Muscle of leg (tissue), 11 donors: ENCODE data around the gene SORCS1. TPM values are rescaled to one million over a fixed set of nuclear protein-coding genes. Genes with fewer than 3 reads are reported as not detected.
A peak's percentile ranks its signal among the peaks of the same experiment; 100 is the strongest.

ENCODE experiments used
- DNase-seq: peaks from one replicate; pipeline ENCODE4 v3.0.0; 2013
- H3K27ac ChIP-seq: one replicate; pipeline ENCODE4 v1.5.1; 2013; ENCODE audit warnings: mild to moderate bottlenecking, low read length, control low read depth
- H3K27me3 ChIP-seq: one replicate; pipeline ENCODE4 v1.6.1; 2013; ENCODE audit warnings: low read length; ENCODE audit not compliant: control insufficient read depth, insufficient read depth
- H3K36me3 ChIP-seq: one replicate; pipeline ENCODE4 v1.6.1; 2013; ENCODE audit warnings: low read length; ENCODE audit not compliant: control insufficient read depth, insufficient read depth
- H3K4me1 ChIP-seq: one replicate; pipeline ENCODE4 v1.6.1; 2013; ENCODE audit warnings: low read length; ENCODE audit not compliant: control insufficient read depth, insufficient read depth
- H3K4me3 ChIP-seq: one replicate; pipeline ENCODE4 v1.5.1; 2013; ENCODE audit warnings: low read length, control low read depth
- H3K9me3 ChIP-seq: replicated peaks from 2 replicates; pipeline ENCODE4 v1.6.1; 2013; ENCODE audit warnings: low read depth, low read length; ENCODE audit not compliant: control insufficient read depth
- WGBS: methylation state at CpG from one replicate; pipeline ENCODE4 v1.1.5; 2013; ENCODE audit warnings: missing lambda C conversion rate; ENCODE audit not compliant: insufficient coverage; 5-methylcytosine and 5-hydroxymethylcytosine counted together
- polyA plus RNA-seq, 8 donors: library from polyadenylated mRNA; unstranded; fragments of 120-200 nt; gene quantifications; one replicate each; pipeline versions ENCODE4 v1.2.1 to v1.2.3, GENCODE V29; 2013; ENCODE audit warnings: inconsistent platforms in 1 of 8, low replicate concordance in 1 of 8; ENCODE audit not compliant: insufficient read length in 8 of 8, insufficient read depth in 1 of 8
- total RNA-seq: library from RNA; stranded (reverse); fragments of 120-200 nt; gene quantifications from one replicate; pipeline ENCODE4 v1.2.4, GENCODE V29; 2013

The SORCS1 gene
- total and polyA plus RNA-seq, 9 donors: 2.4 to 6.2 (median 3.8) TPM

GRCh38 chr10:106802949-106803348 is 361.6 kb downstream of the SORCS1 start:
- Histone ChIP-seq H3K4me3 (no peak overlapping the region), H3K9me3 (no peaks in the 10 kb centered on the region), H3K27me3 (no peaks in the 10 kb centered on the region), H3K27ac (no peak overlapping the region), H3K4me1 (no peaks in the 10 kb centered on the region), H3K36me3 (no peaks in the 10 kb centered on the region)
- no peak for DNase-seq
- 100% methylated on average over 1 of the region's 4 CpGs for WGBS

- whole genome bisulfite sequencing: no CpG with 5 or more reads among the region's 1 CpG
- no peak for DNase-seq
Measured at GRCh38 chr10:106799776-106800175, 364.7 kb downstream of the SORCS1 start.

GRCh38 chr10:106795619-106796018 is 368.9 kb downstream of the SORCS1 start:
- Histone ChIP-seq H3K4me1 (no peaks in the 10 kb centered on the region), H3K27ac (no peak overlapping the region), H3K36me3 (no peaks in the 10 kb centered on the region), H3K27me3 (no peaks in the 10 kb centered on the region), H3K4me3 (no peak overlapping the region), H3K9me3 (no peaks in the 10 kb centered on the region)
- peak; percentile 42 for DNase-seq
- WGBS: no CpG with 5 or more reads among the region's 4 CpGs

More at GRCh38 chr10:106799776-106800175, 364.7 kb downstream of the SORCS1 start:
- no peak overlapping the region for H3K4me3 ChIP-seq
- no peaks in the 10 kb centered on the region for H3K9me3 ChIP-seq
- H3K4me1 ChIP-seq: no peaks in the 10 kb centered on the region
- no peaks in the 10 kb centered on the region for H3K36me3 ChIP-seq
- no peak overlapping the region for H3K27ac ChIP-seq
- no peaks in the 10 kb centered on the region for H3K27me3 ChIP-seq

- Histone ChIP-seq H3K27me3 (no peaks in the 10 kb centered on the region), H3K4me1 (no peaks in the 10 kb centered on the region), H3K9me3 (no peaks in the 10 kb centered on the region), H3K4me3 (no peak overlapping the region), H3K36me3 (no peaks in the 10 kb centered on the region), H3K27ac (no peak overlapping the region)
- DNase-seq: peak; percentile 50
- no CpG with 5 or more reads among the region's 1 CpG for WGBS
Measured at GRCh38 chr10:106793617-106794016, 370.9 kb downstream of the SORCS1 start.

- Histone ChIP-seq H3K27ac (no peak overlapping the region), H3K9me3 (no peaks in the 10 kb centered on the region), H3K4me3 (no peak overlapping the region), H3K27me3 (no peaks in the 10 kb centered on the region), H3K36me3 (no peaks in the 10 kb centered on the region), H3K4me1 (no peaks in the 10 kb centered on the region)
- DNase-seq: no peak
- WGBS: no CpG with 5 or more reads among the region's 2 CpGs
Measured at GRCh38 chr10:106789623-106790022, 374.9 kb downstream of the SORCS1 start.

GRCh38 chr10:106788982-106789381 is 375.5 kb downstream of the SORCS1 start:
- Histone ChIP-seq H3K4me3 (no peak overlapping the region), H3K4me1 (no peaks in the 10 kb centered on the region), H3K27ac (no peak overlapping the region), H3K9me3 (no peaks in the 10 kb centered on the region), H3K27me3 (no peaks in the 10 kb centered on the region), H3K36me3 (no peaks in the 10 kb centered on the region)
- WGBS: 91% methylated on average over 3 of the region's 3 CpGs
- no peak for DNase-seq

- no peak for DNase-seq
- Histone ChIP-seq H3K27me3 (no peaks in the 10 kb centered on the region), H3K4me3 (no peak overlapping the region), H3K4me1 (no peaks in the 10 kb centered on the region), H3K36me3 (no peaks in the 10 kb centered on the region), H3K27ac (no peak overlapping the region), H3K9me3 (no peaks in the 10 kb centered on the region)
- 60% methylated on average over 1 of the region's 3 CpGs for WGBS
Measured at GRCh38 chr10:106785528-106785927, 379.0 kb downstream of the SORCS1 start.

- H3K27me3 ChIP-seq: no peaks in the 10 kb centered on the region
- 82% methylated on average over 2 of the region's 3 CpGs for WGBS
- no peak overlapping the region for H3K27ac ChIP-seq
- H3K4me3 ChIP-seq: no peak overlapping the region
- no peaks in the 10 kb centered on the region for H3K9me3 ChIP-seq
- no peaks in the 10 kb centered on the region for H3K36me3 ChIP-seq
- no peak for DNase-seq
- no peaks in the 10 kb centered on the region for H3K4me1 ChIP-seq
Measured at GRCh38 chr10:106780632-106781031, 383.9 kb downstream of the SORCS1 start.

- WGBS: no CpG with 5 or more reads among the region's 1 CpG
- Histone ChIP-seq H3K4me1 (peaks cover 3% of the 10 kb centered on the region), H3K27ac (no peak overlapping the region), H3K36me3 (no peaks in the 10 kb centered on the region), H3K4me3 (no peak overlapping the region), H3K27me3 (no peaks in the 10 kb centered on the region), H3K9me3 (no peaks in the 10 kb centered on the region)
- DNase-seq: no peak
Measured at GRCh38 chr10:106777841-106778240, 386.7 kb downstream of the SORCS1 start.

- peak; percentile 53 for DNase-seq
- Histone ChIP-seq H3K27me3 (no peaks in the 10 kb centered on the region), H3K4me3 (no peak overlapping the region), H3K36me3 (no peaks in the 10 kb centered on the region), H3K9me3 (no peaks in the 10 kb centered on the region), H3K4me1 (peaks cover 3% of the 10 kb centered on the region), H3K27ac (no peak overlapping the region)
- 0% methylated on average over 1 of the region's 4 CpGs for WGBS
Measured at GRCh38 chr10:106775127-106775526, 389.4 kb downstream of the SORCS1 start.

GRCh38 chr10:106772957-106773356 is 391.5 kb downstream of the SORCS1 start:
- no peak for DNase-seq
- Histone ChIP-seq H3K27ac (no peak overlapping the region), H3K4me1 (peaks cover 3% of the 10 kb centered on the region), H3K9me3 (no peaks in the 10 kb centered on the region), H3K4me3 (no peak overlapping the region), H3K27me3 (no peaks in the 10 kb centered on the region), H3K36me3 (no peaks in the 10 kb centered on the region)
- WGBS: 73% methylated on average over 2 of the region's 2 CpGs
